Mesenteric fat pad (tissue), 1 donor: ENCODE data around the gene VIT. TPM values are rescaled to one million over a fixed set of nuclear protein-coding genes. Genes with fewer than 3 reads are reported as not detected.

Experiments
- DNase-seq: peaks from one replicate; pipeline ENCODE4 v3.0.0-alpha.2; 2020; ENCODE audit warnings: low spot score
- long read RNA-seq: library from polyadenylated mRNA; unstranded; transcript quantifications from one replicate; pipeline ENCODE4 v2.0.0, GENCODE V29; 2020
- total RNA-seq: library from RNA; stranded (reverse); fragmentation: NEBNext Ultra II Directional; extraction: Animal tissue kit (Norgen Biotek cat#: 25700); gene quantifications from one replicate; pipeline ENCODE4 v1.2.1, GENCODE V29; 2021
- donor health status: DM: yes; HTN: yes; CAD: no.

VIT gene, protein sequence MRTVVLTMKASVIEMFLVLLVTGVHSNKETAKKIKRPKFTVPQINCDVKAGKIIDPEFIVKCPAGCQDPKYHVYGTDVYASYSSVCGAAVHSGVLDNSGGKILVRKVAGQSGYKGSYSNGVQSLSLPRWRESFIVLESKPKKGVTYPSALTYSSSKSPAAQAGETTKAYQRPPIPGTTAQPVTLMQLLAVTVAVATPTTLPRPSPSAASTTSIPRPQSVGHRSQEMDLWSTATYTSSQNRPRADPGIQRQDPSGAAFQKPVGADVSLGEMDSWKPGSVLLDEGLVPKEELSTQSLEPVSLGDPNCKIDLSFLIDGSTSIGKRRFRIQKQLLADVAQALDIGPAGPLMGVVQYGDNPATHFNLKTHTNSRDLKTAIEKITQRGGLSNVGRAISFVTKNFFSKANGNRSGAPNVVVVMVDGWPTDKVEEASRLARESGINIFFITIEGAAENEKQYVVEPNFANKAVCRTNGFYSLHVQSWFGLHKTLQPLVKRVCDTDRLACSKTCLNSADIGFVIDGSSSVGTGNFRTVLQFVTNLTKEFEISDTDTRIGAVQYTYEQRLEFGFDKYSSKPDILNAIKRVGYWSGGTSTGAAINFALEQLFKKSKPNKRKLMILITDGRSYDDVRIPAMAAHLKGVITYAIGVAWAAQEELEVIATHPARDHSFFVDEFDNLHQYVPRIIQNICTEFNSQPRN
- 5.0 TPM for total RNA-seq
- long read RNA-seq, transcript VIT-202 (16 exons, 2,810 nt), result major isoform, 9 of 25 reads
- long read RNA-seq, transcript VIT-203 (15 exons, 2,770 nt), result minor isoform, 6 of 25 reads
- long read RNA-seq, partial matches to known transcripts, result 3 of 25 reads
- long read RNA-seq, other reads (novel, unspliced or antisense), result 5 of 25 reads

DNA sequence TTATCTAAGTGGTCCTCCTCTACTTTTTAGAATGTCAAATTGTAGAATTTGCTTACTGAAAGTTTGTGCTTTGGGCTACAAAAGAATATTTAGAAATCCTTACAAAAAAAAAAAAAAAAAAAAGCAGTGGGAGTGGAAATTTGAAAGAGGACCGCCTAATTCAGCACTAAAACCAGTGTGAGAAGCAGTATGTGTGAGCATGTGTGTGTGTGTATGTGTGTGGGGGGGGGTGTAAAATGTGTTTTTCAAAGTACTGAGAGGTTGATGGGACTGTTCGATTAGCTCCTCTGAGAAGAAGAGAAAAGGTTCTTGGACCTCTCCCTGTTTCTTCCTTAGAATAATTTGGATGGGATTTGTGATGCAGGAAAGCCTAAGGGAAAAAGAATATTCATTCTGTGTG lies at the start of gene VIT:
TSS of gene VIT (plus strand) at position 175 of the 400 bp plus-strand sequence. CDS start 19,664 bp downstream, outside the sequence.
- DNase-seq, result no peak

DNA sequence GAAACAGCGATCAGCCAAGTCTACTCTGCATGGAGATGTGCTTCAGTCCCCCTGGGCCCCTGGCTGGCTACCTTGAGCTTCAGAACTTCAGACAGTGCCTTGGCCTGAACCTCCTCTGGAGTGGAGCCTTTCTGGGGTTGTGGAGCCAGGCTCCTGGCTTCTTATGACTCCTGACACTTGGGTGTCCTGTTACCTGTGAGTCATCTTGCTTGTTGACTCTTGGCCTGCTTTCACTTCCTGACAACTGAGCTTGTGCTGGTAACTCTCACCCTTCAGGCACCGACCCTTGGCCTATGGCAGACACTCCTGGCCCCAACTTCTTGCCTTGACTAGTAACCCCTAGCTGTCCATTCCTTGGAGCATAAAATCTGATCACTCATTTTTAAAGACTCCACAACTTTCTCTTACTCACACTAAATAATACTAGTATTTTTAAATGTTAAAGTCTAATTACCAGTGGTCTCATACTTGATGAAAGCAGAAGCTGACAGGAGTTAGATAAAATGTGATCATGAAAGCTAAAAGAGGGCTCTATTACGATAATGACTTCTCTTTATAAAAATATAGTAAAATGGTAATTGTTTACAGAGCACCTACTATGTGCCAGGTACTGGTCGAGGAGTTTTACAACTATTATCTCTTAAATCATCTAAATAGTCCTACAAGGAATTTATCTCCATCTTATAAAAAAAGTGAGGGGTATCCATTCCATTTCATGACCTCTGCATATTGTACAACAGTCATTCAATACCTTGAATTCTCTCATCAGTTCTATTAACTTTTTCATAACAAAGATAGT lies 46.3 kb upstream of the VIT start:
- no peak for DNase-seq

DNA sequence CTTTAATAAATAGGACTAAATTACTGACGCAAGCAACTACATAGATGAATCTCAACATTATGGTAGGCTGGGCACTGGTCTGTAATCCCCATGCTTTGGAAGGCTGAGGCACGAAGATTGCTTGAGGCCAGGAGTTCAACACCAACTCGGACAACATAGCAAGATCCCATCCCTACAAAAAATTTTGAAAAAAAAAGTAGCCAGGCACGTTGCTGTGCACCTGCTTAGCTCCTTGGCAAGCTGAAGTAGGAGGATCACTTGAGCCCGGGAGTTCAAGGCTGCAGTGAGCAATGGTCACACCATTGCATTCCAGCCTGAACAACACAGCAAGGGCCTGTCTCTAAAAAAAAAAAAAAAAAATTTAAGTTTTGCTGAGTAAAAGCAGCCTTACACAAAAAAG lies 43.4 kb upstream of the VIT start:
- no peak for DNase-seq

DNA sequence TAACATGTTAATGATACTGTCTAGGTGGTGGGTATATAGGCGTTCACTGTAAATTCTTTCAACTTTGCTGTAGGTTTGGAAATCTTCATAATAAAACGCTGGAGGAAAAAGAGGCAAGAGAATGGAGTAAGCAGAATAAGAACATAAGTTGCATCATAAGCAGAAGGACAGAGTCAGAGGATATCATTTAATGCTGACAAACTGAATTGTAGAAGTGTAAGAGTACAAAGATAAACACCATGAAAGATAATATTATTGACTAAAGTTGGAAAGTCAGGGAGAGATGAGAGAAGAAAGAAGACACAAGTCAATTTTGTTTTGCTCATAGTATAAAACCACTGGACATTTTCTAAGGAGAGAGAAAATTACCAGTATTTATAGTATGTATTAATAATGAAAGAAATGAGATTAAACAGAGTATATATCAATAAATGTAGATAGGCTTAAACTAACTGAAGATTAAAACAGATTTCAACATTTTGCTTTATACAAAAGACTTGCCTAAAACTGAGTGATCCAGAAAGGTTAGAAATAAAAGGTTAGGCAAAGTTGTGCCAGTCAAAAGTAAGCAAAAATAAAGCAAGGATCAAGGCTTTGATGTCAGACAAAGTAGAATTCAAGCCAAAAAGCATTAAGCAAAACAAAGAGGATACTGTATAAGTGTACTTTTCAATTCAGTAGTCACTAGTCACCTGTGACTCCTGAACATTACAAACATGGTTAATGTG lies 42.4 kb upstream of the VIT start:
- DNase-seq, result no peak

DNA sequence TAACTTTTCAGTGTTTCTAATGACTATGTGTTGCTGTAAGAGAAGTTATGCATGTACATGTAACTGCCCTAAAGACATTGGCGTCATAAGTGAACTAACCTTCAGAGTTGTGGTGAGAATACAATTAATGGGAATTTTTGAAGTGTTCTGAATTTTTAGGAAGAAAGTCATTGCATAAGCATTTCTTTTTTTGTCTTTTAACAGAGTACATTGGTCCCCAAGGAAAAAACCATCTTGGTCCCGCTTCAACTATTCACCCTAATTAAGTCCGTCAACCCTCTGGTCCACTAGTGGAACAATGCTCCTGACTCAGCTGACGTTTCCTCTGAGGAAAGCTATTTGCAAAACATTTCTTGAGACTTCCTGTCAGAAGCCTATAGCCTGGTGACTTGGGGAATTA lies 41.1 kb upstream of the VIT start:
- DNase-seq, result no peak

DNA sequence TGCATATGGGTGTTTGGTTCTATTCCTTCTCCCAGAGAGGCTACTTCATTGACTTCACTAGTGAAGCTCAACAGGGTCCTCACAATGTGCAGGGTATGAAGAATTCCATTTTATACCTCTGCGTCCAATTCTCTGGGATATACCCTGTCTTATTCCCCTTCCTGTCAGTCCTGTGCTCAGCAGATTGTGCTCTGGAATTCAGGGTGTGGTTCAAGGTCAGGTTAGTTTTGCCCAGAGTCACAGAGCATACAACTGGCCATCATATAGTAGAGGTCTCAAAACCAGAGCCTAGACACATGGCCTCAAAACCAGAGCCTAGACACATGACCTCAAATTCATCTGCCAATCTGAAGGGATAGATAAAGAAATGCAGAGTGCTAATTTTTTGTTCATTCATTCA lies 38.8 kb upstream of the VIT start:
- DNase-seq, result no peak

DNA sequence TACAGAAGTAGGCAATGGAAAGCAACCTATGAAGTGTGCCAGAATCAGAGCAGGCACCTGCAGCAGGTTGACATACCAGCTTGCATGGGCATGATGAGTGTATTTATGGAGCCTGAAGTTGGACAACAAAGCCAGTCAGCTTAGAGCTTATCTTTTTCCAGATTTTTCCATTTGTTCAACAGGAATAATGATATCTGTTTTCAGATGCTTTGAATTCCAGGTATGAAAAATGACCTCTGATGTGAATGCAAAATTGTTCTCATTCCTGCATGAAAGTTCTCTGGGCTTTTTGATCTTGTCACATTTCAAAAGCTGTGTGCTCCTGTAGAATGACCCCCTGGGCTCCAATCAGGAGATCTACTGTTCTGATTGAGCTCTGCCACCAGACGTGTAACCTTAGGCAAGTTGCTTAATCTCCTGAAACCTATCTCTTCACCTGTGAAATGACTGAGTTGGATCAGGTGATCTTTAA lies 38.2 kb upstream of the VIT start:
- no peak for DNase-seq

DNA sequence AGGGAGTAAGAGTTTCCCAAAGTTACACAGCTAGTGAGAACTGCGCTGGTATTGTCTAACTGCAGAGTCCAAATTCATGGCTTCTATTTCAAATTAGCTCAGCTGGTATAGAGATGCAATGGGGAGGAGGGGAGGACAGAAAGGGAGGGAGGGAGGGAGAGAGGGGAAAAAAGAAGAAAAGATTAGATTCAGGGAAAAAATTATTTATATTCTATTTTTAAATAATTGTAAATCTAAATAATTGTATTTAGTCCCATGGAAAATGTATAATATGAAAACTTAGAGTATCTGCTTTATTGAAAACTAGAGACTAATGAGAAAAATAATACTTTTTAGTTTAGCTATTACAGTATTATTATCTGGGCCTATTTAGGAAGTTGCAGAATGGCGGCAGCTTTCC lies 37.3 kb upstream of the VIT start:
- no peak for DNase-seq

DNA sequence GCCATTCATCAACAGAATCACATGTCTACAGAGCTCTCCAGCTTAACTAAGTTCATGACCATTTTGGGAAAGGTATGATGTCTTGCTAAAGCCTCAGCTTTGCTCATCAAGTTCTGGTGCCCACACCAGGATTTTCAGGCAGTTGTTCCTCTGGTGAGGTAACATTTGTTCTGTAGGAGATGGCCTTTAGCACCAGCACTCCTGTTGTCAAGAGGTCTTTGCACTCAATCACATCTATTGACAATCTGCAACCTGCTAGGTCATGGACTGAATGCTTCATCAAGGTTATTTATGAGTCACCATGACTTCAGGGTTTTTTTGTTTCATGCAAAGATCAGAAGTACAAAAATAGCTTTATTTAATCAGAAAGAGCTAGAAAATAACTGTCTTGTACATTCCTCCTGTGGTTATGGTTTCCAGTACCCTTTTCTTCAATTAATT lies 36.6 kb upstream of the VIT start:
- no peak for DNase-seq

DNA sequence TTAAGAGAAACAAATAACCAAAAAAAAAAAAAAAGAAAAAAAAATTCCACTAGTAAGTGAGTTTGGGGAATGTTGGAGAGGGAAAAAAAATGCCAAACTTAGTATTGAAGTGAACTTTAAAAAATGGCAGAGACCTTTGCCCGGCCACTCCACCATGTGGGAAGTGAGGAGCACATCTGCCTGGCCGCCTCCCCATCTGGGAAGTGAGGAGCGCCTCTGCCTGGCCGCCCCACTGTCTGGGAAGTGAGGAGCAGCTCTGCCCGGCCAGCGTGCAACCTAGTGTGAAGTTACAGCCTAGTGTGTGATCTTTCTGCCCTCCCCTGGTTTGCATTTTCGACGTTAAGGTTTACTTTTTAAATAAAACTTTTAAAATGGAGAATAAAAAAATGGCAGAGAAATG lies 33.9 kb upstream of the VIT start:
- DNase-seq, result no peak

DNA sequence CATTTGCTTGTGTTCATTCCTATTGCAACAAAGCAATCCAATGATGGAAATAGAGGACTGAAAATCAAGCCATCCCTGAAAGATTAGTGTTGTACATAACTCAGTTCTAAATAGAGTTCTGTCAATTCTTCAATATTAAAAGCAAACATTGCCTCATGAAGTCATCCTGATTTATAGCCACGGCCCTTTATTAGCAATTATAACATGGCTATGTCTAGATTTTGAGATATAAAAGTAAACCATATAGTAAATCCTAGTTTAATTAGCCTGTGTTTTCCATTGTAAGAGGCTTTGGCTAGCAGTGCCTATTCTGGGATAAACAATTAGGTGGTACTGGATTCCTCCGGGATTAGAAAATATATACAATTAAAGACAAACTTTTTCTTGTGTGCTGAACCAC lies 33.2 kb upstream of the VIT start:
- no peak for DNase-seq

DNA sequence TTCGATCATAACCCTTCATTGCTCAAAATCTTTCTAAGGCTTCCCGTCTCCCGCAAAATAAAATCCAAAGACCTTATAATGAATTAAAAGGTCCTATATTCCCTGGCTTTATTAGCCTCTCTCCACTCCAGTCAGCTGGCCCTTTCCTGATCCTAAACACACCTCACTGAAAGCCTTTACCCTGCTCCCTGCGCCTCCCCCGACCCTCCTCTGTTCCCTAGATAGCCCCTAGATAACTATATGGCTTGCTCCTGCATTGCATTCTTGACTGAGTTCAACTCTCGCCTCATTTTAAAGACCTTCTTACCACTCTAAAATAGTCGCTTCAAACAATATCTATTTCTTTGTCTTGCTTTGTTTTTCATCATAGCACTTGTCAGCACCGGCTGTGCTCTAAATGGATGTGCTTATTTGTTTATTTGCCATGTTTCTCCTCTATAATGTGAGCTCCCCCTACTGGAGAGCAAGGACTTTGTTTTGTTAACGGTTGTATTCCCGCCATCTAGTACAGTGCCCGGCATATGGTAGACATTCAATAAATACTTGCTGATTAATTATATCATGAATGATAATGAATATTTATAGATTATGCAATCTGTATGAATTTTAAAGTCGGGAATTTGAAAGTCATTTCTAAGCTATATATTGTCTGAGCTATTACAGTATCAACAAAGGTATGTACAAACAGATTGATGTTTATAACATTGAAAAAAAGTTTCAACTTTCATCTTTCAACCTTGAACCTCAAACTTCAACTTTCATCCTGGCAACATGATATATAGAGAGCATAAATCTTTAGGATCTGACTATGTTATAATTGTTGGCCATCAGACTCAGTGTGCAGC lies 32.4 kb upstream of the VIT start:
- no peak for DNase-seq

DNA sequence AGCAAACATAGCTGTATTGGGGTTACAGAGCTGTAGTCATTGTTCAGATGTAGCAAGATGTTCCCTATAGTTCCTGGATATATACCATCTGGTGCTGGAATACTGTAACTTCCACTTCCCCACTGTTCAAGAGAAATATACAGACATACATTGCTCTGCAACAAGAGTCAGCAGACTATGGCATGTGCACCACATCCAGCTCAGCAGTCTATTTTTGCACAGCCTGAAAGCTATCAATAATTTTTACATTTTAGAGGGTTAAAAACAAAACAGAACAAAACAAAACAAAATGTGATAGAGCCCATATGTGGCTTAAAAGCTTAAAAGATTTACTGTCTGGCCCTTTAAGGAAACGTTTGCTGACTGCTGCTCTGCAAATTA lies 31.8 kb upstream of the VIT start:
- DNase-seq, result no peak

DNA sequence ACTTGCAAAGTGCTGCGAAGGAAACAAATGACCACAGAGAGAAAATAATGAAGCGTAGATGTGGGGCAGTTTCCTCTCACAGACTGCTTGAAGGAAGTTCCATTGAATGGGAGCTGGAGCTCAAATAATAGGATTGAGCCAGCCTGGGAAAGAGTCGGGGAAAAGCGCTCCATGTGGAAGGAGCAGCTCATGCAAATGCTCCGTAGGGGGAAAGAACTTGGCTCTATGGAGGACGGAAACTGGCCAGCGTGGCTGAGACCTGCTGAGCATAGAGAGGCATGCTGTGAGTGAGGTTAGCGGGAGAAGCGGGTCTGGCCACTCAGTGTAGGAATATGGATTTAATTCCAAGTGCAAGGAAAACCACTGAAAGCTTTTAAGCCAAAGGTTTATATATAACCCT lies 28.6 kb upstream of the VIT start:
- no peak for DNase-seq

DNA sequence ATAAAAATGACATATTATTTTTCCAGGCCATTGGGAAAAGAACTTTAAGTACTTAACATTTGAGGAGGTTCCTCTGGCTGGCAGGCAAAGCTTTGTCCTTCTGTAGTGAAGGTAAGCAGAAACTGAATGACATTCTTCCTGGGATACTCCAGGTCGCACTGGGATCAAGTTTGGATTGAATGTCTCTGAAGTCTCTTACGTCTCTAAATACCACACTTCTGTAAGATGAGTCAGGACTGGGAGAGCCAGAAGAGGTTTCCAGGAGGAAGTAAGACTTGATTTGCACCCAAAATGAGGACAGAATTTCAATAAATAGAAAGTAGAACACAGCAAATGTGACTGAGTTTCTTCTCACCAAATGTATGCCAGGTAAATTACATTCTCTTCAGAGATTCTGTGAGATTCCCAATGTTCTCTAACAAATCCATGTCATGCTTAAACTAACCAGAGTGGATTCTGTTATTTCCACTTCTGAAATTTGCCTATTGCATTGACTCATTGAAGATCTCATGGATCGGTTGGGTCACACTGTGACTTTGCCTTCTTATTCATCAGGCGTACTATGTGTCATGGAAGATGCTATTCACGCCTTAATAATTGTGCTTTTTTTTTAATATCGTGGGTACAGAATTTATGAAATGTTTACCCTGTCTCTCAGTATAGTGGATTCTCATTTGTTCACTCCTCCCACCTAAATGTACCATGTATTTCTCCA lies 25.5 kb upstream of the VIT start:
- DNase-seq, result no peak

DNA sequence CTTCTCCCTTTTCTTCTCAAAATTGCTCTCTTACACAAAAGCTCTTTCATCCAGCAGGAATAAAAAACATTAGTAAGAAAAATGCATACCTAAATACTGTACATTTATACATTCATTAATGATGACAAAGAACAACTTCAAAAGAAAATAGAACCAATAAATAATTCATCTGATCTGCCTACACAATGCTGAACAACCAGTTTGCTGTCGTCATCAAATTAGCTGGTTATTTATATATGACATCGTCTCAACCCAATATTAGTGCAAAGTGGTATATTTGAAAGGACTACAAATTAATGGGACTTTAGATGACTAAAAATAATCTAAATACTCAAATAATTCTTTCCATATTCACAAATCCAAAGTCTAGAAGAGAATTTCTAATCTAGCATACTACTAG lies 24.8 kb upstream of the VIT start:
- no peak for DNase-seq

DNA sequence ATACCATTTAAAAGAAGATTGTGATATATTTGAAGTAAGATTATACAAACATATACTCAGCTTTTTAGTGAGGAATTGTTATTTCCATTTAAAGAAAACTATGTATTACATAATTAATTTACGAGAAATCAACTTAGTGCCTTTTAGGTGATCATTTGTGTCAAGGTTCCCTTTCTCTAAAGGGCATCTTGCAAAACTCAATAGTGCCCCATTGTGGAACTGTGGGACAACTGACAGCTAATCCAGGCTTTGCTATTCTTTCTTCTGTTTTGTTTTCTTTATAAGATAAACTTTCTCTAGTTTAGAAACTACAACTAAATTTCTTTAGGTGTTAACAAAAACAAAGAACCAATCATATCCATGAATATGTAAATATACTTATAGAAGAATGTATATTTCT lies 24.3 kb upstream of the VIT start:
- no peak for DNase-seq

DNA sequence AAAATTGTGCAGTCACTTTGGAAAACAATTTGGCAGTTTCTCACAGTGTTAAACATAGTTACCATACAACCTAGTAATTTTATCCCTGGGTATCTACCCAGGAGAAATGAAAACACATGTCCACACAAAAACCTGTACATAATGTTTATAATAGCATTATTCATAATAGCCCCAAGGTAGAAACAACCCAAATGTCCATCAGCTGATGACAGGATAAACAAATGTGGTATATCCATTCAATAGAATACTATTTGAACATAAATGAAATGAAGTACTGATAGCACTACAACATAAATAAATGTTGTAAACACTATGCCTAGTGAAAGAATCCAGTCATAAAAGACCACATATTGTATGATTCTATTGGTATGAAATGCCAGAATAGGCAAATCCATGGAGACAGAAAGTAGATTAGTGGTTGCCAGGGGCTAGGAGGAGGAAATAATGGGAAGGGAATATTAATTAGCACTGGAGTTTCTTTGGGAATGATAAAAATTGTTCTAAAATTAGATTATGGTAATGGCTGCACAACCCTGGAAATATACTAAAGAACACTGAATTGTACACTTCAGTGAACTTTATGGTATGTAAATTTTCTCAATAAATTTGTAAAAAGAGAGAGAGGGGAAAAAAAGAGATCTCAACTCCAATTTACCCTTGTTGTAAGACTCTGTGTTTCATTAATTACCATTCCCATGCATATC lies 20.8 kb upstream of the VIT start:
- no peak for DNase-seq

DNA sequence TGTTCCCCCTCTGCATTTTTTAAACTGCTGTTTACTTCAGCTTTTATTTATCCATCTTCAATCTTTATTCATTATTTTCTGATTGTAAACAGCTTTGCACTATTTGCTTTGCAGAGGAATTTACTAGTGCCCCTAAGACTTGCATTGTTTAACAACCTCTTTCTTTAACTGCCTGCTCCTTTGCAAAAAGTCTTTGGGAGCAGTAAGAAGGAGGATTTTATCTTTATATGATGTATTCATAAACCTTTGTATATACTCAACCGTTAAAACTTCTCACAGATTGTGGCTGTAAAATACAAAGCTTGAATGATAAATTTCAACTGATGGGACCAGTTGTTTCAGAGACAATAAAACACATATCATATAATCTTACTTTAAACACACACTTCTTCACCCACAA lies 20.1 kb upstream of the VIT start:
- DNase-seq, result no peak
